H1 (cell line): ENCODE data around the gene CALD1. TPM values are rescaled to one million over a fixed set of nuclear protein-coding genes. Genes with fewer than 3 reads are reported as not detected.

Experiments
- BACH1 ChIP-seq: IDR thresholded peaks from 2 replicates; pipeline ENCODE4 v1.6.1; 2012; ENCODE audit warnings: low read length, improper control_type of control experiment
- CHD1 ChIP-seq: IDR thresholded peaks from 2 replicates; pipeline ENCODE4 v1.6.1; 2012; ENCODE audit warnings: low read depth, low read length, improper control_type of control experiment
- polyA plus RNA-seq, 7 experiments: library from polyadenylated mRNA; depleted of rRNA in 3 of 7; stranded (reverse) in 5 of 7; unstranded in 2 of 7; fragments of >200 nt in 5 of 7; fragments of 200-250 nt in 2 of 7; gene quantifications; 1 replicate in 5 of 7; 2 replicates in 1 of 7; 4 replicates in 1 of 7; pipeline versions ENCODE4 v1.2.1 to v1.2.3, GENCODE V29; 2011 to 2013; ENCODE audit warnings: missing spikeins in 2 of 7, mixed read lengths in 2 of 7
- total RNA-seq: library from RNA; stranded (reverse); fragmentation: NEBNext Ultra II Directional; extraction: Animal tissue kit (Norgen Biotek cat#: 25700); gene quantifications from 2 replicates; pipeline ENCODE4 v1.2.1, GENCODE V29; 2021

The CALD1 gene
- total and polyA plus RNA-seq, 2 of the 8 experiments (the other 6 are each of a cell fraction or from before 2014, with no cell fraction given) = 34.3 to 177 TPM

DNA sequence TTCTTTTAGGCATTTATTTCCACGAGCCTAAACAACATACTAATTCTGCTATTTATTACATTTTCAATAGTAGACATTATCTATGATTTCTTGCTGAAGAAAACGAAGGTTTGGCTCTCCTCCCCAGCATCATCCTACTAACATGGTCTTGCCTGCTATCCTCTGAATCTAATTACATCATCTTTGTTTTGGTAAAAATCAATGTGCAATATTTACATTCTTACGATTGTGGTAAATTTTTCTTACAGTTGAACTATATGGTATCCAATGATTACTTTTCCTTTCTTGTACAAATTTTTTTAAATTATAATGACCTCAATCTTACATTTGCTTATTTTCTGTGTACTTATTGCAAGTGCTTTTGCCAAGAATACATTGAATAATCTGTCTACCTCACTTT lies 7.0 kb upstream of the CALD1 start (continued):
- TF ChIP-seq CHD1 = no peak
- TF ChIP-seq BACH1 = no peak
